ENCODE measurements around the gene RPIA.

RPIA gene

DNA sequence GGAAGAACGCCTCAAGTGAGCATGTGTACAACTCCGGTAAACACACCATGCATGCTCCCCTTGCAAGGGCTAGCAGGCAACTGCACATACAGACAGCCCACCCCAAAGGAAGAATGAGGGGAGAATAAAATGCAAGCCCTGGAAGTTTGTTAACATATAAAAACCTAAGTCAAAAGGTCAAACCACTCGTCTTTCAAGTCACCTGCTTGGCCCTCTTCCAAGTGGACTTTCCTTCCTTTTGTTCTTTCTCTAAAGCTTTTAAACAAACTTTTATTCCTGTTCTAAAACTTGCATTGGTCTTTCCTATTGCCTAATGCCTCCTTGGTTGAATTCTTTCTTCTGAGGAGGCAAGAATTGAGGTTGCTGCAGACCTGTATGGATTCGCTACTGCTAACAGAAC, 5.2 kb upstream of the RPIA start:
- no peak for DNase-seq (ENCODE audit: low spot score)

GRCh38 chr2:88687384-88687783, 4.1 kb upstream of the RPIA start:
- no peak for DNase-seq (ENCODE audit: low spot score)

DNA sequence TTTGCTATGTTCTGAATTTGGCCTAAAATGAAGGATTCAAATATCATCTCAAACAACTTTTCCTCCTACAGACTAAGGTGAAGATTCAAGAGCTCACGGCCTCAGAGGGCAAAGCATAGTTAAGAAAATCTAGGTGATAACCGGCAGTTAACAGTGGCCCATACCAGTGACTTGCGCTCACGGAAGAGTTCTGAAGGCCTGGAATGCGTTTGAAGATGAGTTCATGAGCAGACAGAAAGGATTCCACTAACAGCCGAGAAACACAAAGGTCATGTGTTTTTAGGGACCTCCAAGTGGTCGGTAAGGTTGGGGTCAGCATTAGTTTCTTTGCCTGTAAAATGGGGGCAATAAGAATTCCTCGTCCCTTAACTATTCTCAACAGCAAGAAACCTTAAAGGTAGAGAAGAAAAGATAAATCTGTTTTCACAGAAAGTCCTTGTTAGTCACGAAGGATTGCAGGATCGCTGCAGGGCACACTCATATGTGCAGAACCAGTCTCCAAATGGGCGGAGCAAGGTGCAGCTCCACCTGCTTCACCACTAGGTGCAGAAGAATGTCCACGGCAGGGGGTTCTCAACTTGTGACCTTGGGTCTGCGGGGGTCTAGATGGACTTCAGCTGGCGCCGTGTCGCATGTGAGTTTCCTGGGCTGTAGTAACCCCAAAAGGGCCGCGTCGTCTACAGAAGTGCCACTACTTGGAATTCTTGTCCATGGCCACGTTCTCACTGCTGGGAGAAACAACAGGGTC, 708 bp upstream of the RPIA start:
- peak; percentile 41 for DNase-seq (ENCODE audit: low spot score)

- DNase-seq (ENCODE audit: low spot score) = peak; percentile 25
Observed at GRCh38 chr2:88692187-88692586, 714 bp downstream of the RPIA start.

DNA sequence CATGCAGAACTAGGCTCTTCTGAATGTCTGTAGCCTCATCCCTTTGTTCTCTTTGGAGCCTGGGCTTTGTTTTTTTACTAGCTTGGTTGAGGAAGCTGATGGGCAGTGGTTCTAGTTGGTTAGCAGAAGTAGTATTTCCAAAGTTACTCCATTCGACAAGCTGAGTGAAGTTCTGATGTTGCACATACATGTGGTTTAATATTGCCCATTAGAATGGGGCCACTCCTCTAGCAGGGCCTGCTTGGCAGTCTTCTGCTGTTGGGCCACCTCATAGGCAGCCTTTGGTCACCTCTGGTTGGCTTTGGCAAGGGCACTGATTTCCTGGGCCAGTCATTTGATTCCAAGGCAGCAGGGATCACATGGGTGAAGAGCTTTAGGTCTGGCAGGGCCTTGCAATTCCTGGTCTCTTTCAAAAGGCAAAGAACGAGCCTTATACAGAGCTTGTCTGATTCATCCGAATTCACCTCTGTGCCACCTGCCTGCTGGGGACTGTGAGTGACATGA, 2.5 kb downstream of the RPIA start:
- DNase-seq (ENCODE audit: low spot score) = no peak

DNA sequence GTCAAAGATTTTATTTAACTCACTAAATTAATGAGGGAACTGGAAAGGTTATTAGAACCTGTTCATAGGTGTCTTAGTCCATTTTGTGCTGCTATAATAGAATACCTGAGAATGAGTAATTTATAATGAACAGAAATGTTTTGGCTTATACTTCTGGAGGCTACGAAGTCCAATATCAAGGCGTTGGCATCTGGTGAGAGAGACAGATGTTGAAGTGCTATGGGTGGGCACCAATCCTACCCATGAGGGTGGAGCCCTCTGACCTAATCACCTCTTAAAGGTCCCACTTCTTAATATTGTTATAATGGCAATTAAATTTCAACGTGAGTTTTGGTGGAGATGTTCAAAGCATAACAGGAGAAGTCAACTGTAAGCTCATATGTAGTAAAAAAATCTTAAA, 5.1 kb downstream of the RPIA start:
- no peak for DNase-seq (ENCODE audit: low spot score)

- no peak for DNase-seq (ENCODE audit: low spot score)
Observed at GRCh38 chr2:88697370-88698026, 6.0 kb downstream of the RPIA start.

- no peak for DNase-seq (ENCODE audit: low spot score)
Observed at GRCh38 chr2:88698027-88698413, 6.5 kb downstream of the RPIA start.

DNA sequence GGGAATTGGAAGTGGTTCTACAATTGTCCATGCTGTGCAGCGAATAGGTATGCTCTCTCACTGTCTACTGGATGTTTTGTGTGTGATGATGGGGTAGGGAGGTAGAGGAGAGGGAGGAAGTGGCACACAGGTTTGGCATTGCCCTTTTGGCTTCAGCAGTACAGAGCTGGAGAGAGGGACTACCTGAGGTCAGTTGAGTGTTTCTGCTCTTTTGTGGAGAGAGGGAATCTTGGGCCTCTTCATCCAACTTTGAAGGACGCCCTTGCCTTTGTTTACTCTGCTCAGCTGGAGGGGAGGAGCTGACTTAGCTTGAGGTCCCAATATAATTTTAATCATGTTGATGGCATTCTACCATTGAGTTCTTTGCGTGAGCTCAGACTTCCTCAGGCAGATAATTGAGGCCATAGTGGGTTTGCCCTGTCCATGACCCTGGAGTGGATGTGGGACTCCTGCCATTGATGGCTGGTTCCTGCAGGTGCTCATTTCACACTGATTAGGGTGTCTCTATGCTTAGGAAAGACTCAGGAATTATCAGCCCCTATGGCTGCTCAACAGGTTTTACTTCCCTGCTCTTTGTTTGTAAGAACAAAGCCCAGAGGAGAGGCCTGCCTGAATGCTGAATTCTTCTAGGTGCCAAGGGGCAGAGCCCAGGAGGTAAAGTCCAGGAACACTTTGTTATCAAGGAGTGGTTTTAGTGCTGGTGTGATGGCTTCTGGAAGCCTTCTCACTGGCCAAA, 7.2 kb downstream of the RPIA start:
- DNase-seq (ENCODE audit: low spot score) = no peak

DNA sequence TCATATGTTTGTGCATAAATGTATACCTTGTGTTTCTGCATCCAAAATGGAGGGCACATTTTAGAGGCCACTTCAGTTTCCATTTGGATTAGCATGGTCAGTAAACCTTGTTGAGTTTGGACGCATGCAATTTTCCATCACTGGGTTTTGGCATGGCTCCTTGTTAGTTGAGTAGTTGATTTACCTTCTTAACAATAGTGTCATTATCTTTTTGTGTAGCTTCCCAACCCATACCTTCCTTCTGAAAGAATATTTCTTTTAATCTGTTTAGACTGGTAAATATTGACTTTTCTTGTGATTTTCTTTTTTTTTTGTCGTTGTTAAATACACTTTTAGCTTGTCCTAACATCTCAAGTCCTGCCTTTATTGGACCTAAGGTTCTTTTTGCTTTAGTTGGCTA, 15.5 kb downstream of the RPIA start:
- DNase-seq (ENCODE audit: low spot score) = no peak

DNA sequence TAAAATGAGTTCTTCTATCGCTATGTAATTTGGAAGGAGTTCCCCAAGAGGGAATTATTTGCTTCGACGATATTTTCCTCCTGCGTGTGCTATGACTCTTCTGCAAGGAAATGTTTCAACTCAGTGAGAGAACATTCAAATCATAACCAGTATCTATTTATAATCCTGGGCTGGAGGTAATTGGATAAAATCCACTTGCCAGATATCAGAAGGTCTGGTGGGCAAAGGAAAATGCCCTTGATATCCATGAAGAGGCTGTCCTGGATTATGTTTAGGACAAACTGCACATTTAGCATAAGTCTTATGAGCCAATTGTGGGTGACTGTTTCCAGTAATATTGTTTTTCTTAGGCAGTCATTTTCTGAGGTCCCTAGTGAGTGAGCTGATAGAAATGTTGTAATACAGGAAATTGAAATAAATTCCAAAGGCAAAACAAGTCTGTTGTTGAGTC, 17.7 kb downstream of the RPIA start:
- no peak for DNase-seq (ENCODE audit: low spot score)

DNA sequence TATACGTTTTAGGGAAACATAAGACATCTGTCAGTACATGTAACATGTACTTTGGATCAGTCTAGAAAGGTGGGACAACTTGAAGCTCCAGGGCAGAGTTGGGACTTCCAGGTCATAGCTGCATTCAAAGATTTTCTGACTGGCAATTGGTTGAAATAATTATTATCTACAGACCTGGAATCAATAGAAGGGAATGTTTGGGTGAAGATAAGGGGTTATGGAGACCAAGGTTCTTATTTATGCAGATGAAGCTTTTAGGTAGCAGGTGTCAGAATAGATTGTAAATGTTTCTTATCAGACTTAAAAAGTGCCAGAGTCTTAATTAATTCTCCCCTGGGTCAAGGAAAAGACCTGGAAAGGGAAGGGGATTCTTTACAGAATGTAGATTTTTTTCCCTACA, 19.8 kb downstream of the RPIA start:
- no peak for DNase-seq (ENCODE audit: low spot score)

- no peak for DNase-seq (ENCODE audit: low spot score)
Observed at GRCh38 chr2:88711897-88712296, 20.4 kb downstream of the RPIA start.

DNA sequence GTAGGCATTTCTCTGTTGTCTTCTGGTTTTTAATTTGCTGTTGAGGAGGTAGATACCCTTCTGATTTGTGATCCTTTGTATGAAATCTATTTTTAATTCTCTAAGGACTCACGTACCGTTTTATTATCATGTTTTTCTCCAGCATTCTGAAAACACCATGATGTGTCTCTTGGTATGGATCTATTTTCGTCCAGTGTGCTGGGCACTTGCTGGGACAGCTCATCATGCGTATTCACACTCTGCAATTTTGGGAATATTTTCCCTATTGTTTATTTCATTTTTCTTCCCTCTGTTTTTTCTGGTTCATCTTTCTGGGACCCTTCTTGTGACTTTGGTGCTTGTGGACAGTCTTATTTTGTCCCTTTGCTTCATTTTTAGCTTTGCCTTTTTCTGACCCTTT, 21.9 kb downstream of the RPIA start:
- DNase-seq (ENCODE audit: low spot score) = no peak

- no peak for DNase-seq (ENCODE audit: low spot score)
Observed at GRCh38 chr2:88714667-88715066, 23.2 kb downstream of the RPIA start.

GRCh38 chr2:88720399-88720798, 28.9 kb downstream of the RPIA start:
- no peak for DNase-seq (ENCODE audit: low spot score)

DNA sequence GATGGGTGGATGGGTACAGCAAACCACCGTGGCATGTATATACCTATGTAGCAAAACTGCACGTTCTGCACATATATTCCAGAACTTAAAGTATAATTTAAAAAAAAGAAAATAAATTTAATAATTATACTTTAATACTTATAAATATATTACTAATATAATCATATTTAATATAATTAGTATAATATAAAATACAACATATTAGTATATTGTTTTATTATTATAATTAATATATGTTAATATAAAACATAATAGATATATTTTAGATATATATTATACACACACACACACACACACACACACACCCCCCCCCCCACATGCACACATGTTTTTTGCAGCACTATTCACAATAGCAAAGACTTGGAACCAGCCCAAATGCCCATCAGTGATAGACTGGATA, 29.8 kb downstream of the RPIA start:
- no peak for DNase-seq (ENCODE audit: low spot score)

- DNase-seq (ENCODE audit: low spot score) = no peak
Observed at GRCh38 chr2:88724643-88725332, 33.3 kb downstream of the RPIA start.

- no peak for DNase-seq (ENCODE audit: low spot score)
Observed at GRCh38 chr2:88729061-88729745, 37.7 kb downstream of the RPIA start.

DNA sequence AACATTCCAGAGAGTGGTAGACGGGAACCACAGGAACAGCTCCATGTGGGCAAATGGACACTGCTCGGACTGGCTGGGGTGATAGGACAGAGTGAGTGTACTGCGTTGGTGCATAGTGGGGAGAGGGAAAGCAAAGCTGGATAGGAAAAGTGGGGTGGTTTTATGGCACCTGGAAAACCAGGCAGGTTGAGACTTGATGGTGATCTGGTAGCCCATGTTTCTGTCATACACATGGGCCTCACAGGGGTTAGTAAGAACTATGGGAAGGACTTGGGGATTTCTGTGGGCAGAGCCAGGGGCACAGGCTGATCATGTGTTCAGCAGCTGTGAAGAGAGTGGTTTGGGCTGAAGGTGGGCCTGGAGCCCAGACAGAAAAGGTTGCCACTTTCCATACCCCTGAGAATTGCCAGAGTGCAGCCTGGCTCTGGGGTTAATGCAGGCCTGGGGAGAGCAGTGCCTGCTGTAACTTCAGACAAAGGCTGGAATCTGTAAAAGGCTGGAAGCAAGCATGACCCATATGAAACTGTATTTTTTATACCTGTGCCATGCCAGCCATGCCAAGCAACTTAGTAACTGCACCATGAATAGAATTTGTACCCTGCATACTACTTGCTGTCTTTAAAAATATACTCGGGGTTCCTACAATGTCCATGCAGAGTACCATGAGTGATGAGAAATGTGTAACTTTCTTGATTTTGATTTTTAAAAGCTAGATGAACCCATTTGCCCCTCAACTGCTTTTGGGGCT, 41.9 kb downstream of the RPIA start:
- no peak for DNase-seq (ENCODE audit: low spot score)

DNA sequence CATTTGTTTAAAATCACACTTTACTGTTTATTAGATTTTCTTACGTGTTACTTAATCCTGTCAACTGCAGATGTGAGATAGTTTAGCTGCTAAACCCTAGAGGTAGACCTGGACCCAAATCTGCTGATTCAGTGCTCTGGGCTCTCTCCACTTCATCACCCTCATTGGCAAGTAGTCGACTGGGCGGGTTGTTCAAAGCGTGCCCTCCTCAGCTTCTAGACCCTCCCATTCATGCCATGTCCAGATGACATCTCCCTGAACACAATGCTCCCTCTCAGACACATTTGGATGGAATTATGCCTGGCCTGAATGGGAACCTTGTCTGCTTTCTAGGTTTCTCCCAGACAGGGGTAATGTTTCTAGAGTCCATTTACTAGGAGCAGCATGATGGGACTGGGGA, 43.7 kb downstream of the RPIA start:
- no peak for DNase-seq (ENCODE audit: low spot score)

All from germinal center (tissue), 1 donor.